Measurements from ENCODE around the gene TOR2A.

Gene TOR2A

GRCh38 chr9:127741831-127742434, 6.8 kb upstream of the TOR2A start:
- no peak for DNase-seq

GRCh38 chr9:127739614-127740330, 4.7 kb upstream of the TOR2A start:
- no peak for DNase-seq

- no peak for DNase-seq
Measured at GRCh38 chr9:127738666-127739065, 3.6 kb upstream of the TOR2A start.

GRCh38 chr9:127735530-127736185, 564 bp upstream of the TOR2A start:
- no peak for DNase-seq

GRCh38 chr9:127734247-127734746, 797 bp downstream of the TOR2A start:
- no peak for DNase-seq

GRCh38 chr9:127733614-127734013, 1.5 kb downstream of the TOR2A start:
- DNase-seq, result no peak

GRCh38 chr9:127732444-127732843, 2.6 kb downstream of the TOR2A start:
- no peak for DNase-seq

GRCh38 chr9:127731938-127732337, 3.2 kb downstream of the TOR2A start:
- DNase-seq, result no peak

GRCh38 chr9:127730799-127731410, 4.2 kb downstream of the TOR2A start:
- DNase-seq, result no peak

GRCh38 chr9:127730262-127730661, 4.8 kb downstream of the TOR2A start:
- DNase-seq, result no peak

- no peak for DNase-seq
Measured at GRCh38 chr9:127729522-127730256, 5.4 kb downstream of the TOR2A start.

GRCh38 chr9:127728808-127729207, 6.3 kb downstream of the TOR2A start:
- DNase-seq, result no peak

- no peak for DNase-seq
Measured at GRCh38 chr9:127726871-127727270, 8.2 kb downstream of the TOR2A start.

- no peak for DNase-seq
Measured at GRCh38 chr9:127724012-127724411, 11.1 kb downstream of the TOR2A start.

GRCh38 chr9:127723444-127723843, 11.7 kb downstream of the TOR2A start:
- DNase-seq, result no peak

GRCh38 chr9:127723013-127723412, 12.1 kb downstream of the TOR2A start:
- no peak for DNase-seq

GRCh38 chr9:127722055-127722745, 12.9 kb downstream of the TOR2A start:
- DNase-seq, result no peak

- no peak for DNase-seq
Measured at GRCh38 chr9:127721391-127721821, 13.7 kb downstream of the TOR2A start.

GRCh38 chr9:127720865-127721227, 14.2 kb downstream of the TOR2A start:
- no peak for DNase-seq

GRCh38 chr9:127720031-127720864, 14.8 kb downstream of the TOR2A start:
- no peak for DNase-seq

- DNase-seq, result no peak
Measured at GRCh38 chr9:127717766-127718165, 17.3 kb downstream of the TOR2A start.
